ENCODE measurements around the gene RMND1. TPM values are rescaled to one million over a fixed set of nuclear protein-coding genes. Genes with fewer than 3 reads are reported as not detected.
A peak's percentile ranks its signal among the peaks of the same experiment; 100 is the strongest.

Gene RMND1
- polyA plus RNA-seq, 4 donors = 17.5 to 53.6 (median 32.3) TPM

- Histone ChIP-seq H3K27me3 (ENCODE audit: control insufficient read depth in 3 of 3, insufficient read depth in 3 of 3, low read length in 3 of 3) (no peaks in the 10 kb centered on the region), H3K9me3 (ENCODE audit: control insufficient read depth in 2 of 2, insufficient read depth in 1 of 2, low read depth in 1 of 2, low read length in 1 of 2) (no peaks in the 10 kb centered on the region), H3K36me3 (ENCODE audit: control insufficient read depth in 3 of 3, insufficient read depth in 2 of 3, low read depth in 1 of 3, low read length in 3 of 3) (peaks cover 12 to 38% (median 18%) of the 10 kb centered on the region in 3 donors), H3K4me3 (ENCODE audit: low read depth in 1 of 3, low read length in 3 of 3) (no peak overlapping the region), H3K27ac (ENCODE audit: low read depth in 1 of 3, low read length in 2 of 3) (peak overlapping the region in 1 of 3 donors; percentile 6), H3K4me1 (ENCODE audit: control insufficient read depth in 3 of 3, insufficient read depth in 2 of 3, low read depth in 1 of 3, low read length in 2 of 3) (no peaks in the 10 kb centered on the region)
- WGBS, 3 donors = 81 to 93% (median 82%) methylated on average over 4 of the region's 4 CpGs
- FAIRE-seq (no peak), DNase-seq (peak in 1 of 2 donors; percentile 71)
Observed at GRCh38 chr6:151425561-151425960, 26.4 kb downstream of the RMND1 start.

- Histone ChIP-seq H3K9me3 (ENCODE audit: control insufficient read depth in 2 of 2, insufficient read depth in 1 of 2, low read depth in 1 of 2, low read length in 1 of 2) (no peaks in the 10 kb centered on the region), H3K4me1 (ENCODE audit: control insufficient read depth in 3 of 3, insufficient read depth in 2 of 3, low read depth in 1 of 3, low read length in 2 of 3) (no peaks in the 10 kb centered on the region), H3K4me3 (ENCODE audit: low read depth in 1 of 3, low read length in 3 of 3) (no peak overlapping the region), H3K27ac (ENCODE audit: low read depth in 1 of 3, low read length in 2 of 3) (no peak overlapping the region), H3K36me3 (ENCODE audit: control insufficient read depth in 3 of 3, insufficient read depth in 2 of 3, low read depth in 1 of 3, low read length in 3 of 3) (peaks cover 9 to 43% (median 10%) of the 10 kb centered on the region in 3 donors), H3K27me3 (ENCODE audit: control insufficient read depth in 3 of 3, insufficient read depth in 3 of 3, low read length in 3 of 3) (no peaks in the 10 kb centered on the region)
- DNase-seq (no peak), FAIRE-seq (no peak)
- 83 to 95% (median 89%) methylated on average over 4 of the region's 4 CpGs for WGBS, 3 donors
Observed at GRCh38 chr6:151422981-151423380, 28.9 kb downstream of the RMND1 start.

DNA sequence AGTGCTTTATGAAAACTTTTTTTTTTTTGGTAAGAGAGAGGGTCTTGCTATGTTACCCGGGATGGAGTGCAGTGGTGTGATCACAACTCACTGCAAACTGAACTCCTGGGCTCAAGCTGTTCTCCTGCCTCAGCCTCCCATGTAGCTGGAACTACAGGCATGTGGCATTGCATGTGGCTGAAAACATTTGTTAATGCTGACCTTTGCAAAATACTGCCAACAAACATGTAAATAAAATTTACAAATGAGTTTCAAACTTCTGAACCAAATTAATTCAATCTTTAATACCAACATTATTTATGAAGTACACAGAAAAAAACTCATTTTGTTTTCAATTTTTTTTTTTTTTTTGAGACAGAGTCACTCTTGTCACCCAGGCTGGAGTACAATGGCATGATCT lies 34.4 kb downstream of the RMND1 start:
- H3K27me3 ChIP-seq (ENCODE audit: control insufficient read depth in 3 of 3, insufficient read depth in 3 of 3, low read length in 3 of 3) = no peaks in the 10 kb centered on the region
- peaks cover 0 to 1% of the 10 kb centered on the region in 2 donors for H3K9me3 ChIP-seq (ENCODE audit: control insufficient read depth in 2 of 2, insufficient read depth in 1 of 2, low read depth in 1 of 2, low read length in 1 of 2)
- H3K4me3 ChIP-seq (ENCODE audit: low read depth in 1 of 3, low read length in 3 of 3) = no peak overlapping the region
- 89 to 95% (median 93%) methylated on average over 1 of the region's 1 CpG for WGBS, 3 donors
- DNase-seq (no peak), FAIRE-seq (no peak)
- no peak overlapping the region for H3K27ac ChIP-seq (ENCODE audit: low read depth in 1 of 3, low read length in 2 of 3)
- H3K36me3 ChIP-seq (ENCODE audit: control insufficient read depth in 3 of 3, insufficient read depth in 2 of 3, low read depth in 1 of 3, low read length in 3 of 3) = peaks cover 0 to 50% (median 4%) of the 10 kb centered on the region in 3 donors
- no peaks in the 10 kb centered on the region for H3K4me1 ChIP-seq (ENCODE audit: control insufficient read depth in 3 of 3, insufficient read depth in 2 of 3, low read depth in 1 of 3, low read length in 2 of 3)

DNA sequence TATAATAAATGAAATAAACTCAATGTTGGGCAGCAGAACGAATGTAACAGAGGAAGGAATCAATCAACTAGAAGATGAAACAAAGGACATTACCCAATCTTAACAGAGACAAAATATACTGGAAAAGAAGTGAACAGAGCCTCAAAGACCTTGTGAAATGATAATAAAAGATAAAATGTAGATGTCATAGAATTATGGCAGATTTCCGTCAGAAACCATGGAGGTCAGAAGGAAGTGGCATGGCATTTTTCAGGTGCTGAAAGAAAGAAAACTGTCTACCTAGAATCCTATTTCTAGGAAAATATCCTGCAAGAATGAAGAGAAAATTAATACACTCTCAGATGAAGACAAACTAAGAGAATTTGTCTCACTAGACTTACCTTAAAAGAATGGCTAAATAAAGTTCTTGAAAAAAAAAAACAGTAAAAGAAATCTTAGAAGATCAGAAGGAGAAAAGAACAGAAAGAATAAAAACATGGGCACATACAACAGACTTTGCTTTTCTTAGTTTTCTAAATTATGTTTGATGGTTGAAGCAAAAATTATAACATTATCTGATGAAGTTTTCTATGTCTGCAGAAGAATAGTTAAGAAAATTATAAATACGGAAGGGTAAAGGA lies 37.2 kb downstream of the RMND1 start:
- no peak for DNase-seq
- 97 to 99% (median 98%) methylated on average over 3 of the region's 3 CpGs for WGBS, 3 donors
- no peaks in the 10 kb centered on the region for H3K27me3 ChIP-seq (ENCODE audit: control insufficient read depth in 3 of 3, insufficient read depth in 3 of 3, low read length in 3 of 3)
- no peak for FAIRE-seq
- peaks cover 0 to 67% (median 6%) of the 10 kb centered on the region in 3 donors for H3K36me3 ChIP-seq (ENCODE audit: control insufficient read depth in 3 of 3, insufficient read depth in 2 of 3, low read depth in 1 of 3, low read length in 3 of 3)
- H3K9me3 ChIP-seq (ENCODE audit: control insufficient read depth in 2 of 2, insufficient read depth in 1 of 2, low read depth in 1 of 2, low read length in 1 of 2) = peaks cover 0 to 2% of the 10 kb centered on the region in 2 donors
- no peaks in the 10 kb centered on the region for H3K4me1 ChIP-seq (ENCODE audit: control insufficient read depth in 3 of 3, insufficient read depth in 2 of 3, low read depth in 1 of 3, low read length in 2 of 3)
- H3K4me3 ChIP-seq (ENCODE audit: low read depth in 1 of 3, low read length in 3 of 3) = no peak overlapping the region
- H3K27ac ChIP-seq (ENCODE audit: low read depth in 1 of 3, low read length in 2 of 3) = no peak overlapping the region

GRCh38 chr6:151413372-151414145 lies 38.4 kb downstream of the RMND1 start:
- H3K27me3 ChIP-seq (ENCODE audit: control insufficient read depth in 3 of 3, insufficient read depth in 3 of 3, low read length in 3 of 3) = no peaks in the 10 kb centered on the region
- WGBS, 3 donors = 89 to 96% (median 93%) methylated on average over 8 of the region's 8 CpGs
- H3K27ac ChIP-seq (ENCODE audit: low read depth in 1 of 3, low read length in 2 of 3) = no peak overlapping the region
- peaks cover 0 to 63% (median 6%) of the 10 kb centered on the region in 3 donors for H3K36me3 ChIP-seq (ENCODE audit: control insufficient read depth in 3 of 3, insufficient read depth in 2 of 3, low read depth in 1 of 3, low read length in 3 of 3)
- H3K9me3 ChIP-seq (ENCODE audit: control insufficient read depth in 2 of 2, insufficient read depth in 1 of 2, low read depth in 1 of 2, low read length in 1 of 2) = peaks cover 0 to 2% of the 10 kb centered on the region in 2 donors
- no peak overlapping the region for H3K4me3 ChIP-seq (ENCODE audit: low read depth in 1 of 3, low read length in 3 of 3)
- H3K4me1 ChIP-seq (ENCODE audit: control insufficient read depth in 3 of 3, insufficient read depth in 2 of 3, low read depth in 1 of 3, low read length in 2 of 3) = no peaks in the 10 kb centered on the region
- no peak for FAIRE-seq
- DNase-seq = peak in 1 of 2 donors; percentile 17

DNA sequence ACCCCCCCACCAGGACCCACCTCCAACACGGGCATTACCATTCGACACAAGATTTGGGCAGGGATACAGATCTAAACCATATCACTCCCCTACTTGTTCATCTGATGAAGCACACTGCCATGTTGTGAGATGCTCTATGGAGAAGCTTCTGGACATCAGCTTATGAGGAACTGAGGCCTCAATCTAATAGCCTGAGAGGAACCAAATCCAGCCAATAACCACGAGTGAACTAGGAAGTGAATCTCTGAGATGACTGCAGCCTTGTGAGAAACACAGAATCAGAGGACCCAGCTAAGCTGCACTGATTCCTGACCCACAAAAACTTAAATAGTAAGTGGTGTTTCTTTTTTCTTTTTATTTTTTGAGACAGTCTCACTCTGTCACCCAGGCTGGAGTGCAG lies 39.0 kb downstream of the RMND1 start:
- Histone ChIP-seq H3K4me1 (ENCODE audit: control insufficient read depth in 3 of 3, insufficient read depth in 2 of 3, low read depth in 1 of 3, low read length in 2 of 3) (no peaks in the 10 kb centered on the region), H3K4me3 (ENCODE audit: low read depth in 1 of 3, low read length in 3 of 3) (no peak overlapping the region), H3K27ac (ENCODE audit: low read depth in 1 of 3, low read length in 2 of 3) (no peak overlapping the region), H3K36me3 (ENCODE audit: control insufficient read depth in 3 of 3, insufficient read depth in 2 of 3, low read depth in 1 of 3, low read length in 3 of 3) (peaks cover 0 to 61% (median 6%) of the 10 kb centered on the region in 3 donors), H3K27me3 (ENCODE audit: control insufficient read depth in 3 of 3, insufficient read depth in 3 of 3, low read length in 3 of 3) (no peaks in the 10 kb centered on the region), H3K9me3 (ENCODE audit: control insufficient read depth in 2 of 2, insufficient read depth in 1 of 2, low read depth in 1 of 2, low read length in 1 of 2) (peaks cover 0 to 2% of the 10 kb centered on the region in 2 donors)
- DNase-seq (no peak), FAIRE-seq (no peak)
- WGBS, 3 donors = 93 to 96% (median 95%) methylated on average over 3 of the region's 3 CpGs

DNA sequence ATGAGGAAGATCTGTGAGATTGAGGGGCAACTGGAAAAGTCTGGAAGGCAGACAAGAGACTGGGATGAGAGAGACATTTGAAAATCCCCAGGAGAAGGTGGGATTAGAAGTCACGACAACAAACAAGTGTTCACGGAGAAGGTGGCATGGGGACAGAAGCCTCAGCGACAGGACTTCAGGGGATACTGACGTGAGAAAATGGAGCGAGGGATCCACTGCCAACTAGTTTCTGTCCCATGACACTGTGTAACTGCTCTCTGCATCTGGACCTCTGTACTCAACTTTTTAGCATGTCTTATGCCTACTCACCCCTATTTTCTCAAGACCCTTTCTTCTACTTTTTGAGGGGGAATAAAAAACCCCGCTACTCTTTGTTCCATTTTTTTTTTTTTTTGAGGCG lies 42.2 kb downstream of the RMND1 start:
- 95 to 97% (median 95%) methylated on average over 7 of the region's 7 CpGs for WGBS, 3 donors

GRCh38 chr6:151409260-151409659 lies 42.7 kb downstream of the RMND1 start:
- Histone ChIP-seq H3K9me3 (ENCODE audit: control insufficient read depth in 2 of 2, insufficient read depth in 1 of 2, low read depth in 1 of 2, low read length in 1 of 2) (peaks cover 0 to 2% of the 10 kb centered on the region in 2 donors), H3K4me3 (ENCODE audit: low read depth in 1 of 3, low read length in 3 of 3) (no peak overlapping the region), H3K36me3 (ENCODE audit: control insufficient read depth in 3 of 3, insufficient read depth in 2 of 3, low read depth in 1 of 3, low read length in 3 of 3) (peaks cover 2 to 61% (median 4%) of the 10 kb centered on the region in 3 donors), H3K27me3 (ENCODE audit: control insufficient read depth in 3 of 3, insufficient read depth in 3 of 3, low read length in 3 of 3) (no peaks in the 10 kb centered on the region), H3K27ac (ENCODE audit: low read depth in 1 of 3, low read length in 2 of 3) (no peak overlapping the region), H3K4me1 (ENCODE audit: control insufficient read depth in 3 of 3, insufficient read depth in 2 of 3, low read depth in 1 of 3, low read length in 2 of 3) (no peaks in the 10 kb centered on the region)
- DNase-seq (no peak), FAIRE-seq (no peak)
- WGBS, 3 donors = 88 to 94% (median 91%) methylated on average over 2 of the region's 2 CpGs

More for the DNA sequence above, 42.2 kb downstream of the RMND1 start:
- no peak for FAIRE-seq
- Histone ChIP-seq H3K4me3 (ENCODE audit: low read depth in 1 of 3, low read length in 3 of 3) (no peak overlapping the region), H3K4me1 (ENCODE audit: control insufficient read depth in 3 of 3, insufficient read depth in 2 of 3, low read depth in 1 of 3, low read length in 2 of 3) (no peaks in the 10 kb centered on the region), H3K9me3 (ENCODE audit: control insufficient read depth in 2 of 2, insufficient read depth in 1 of 2, low read depth in 1 of 2, low read length in 1 of 2) (peaks cover 0 to 2% of the 10 kb centered on the region in 2 donors), H3K27ac (ENCODE audit: low read depth in 1 of 3, low read length in 2 of 3) (no peak overlapping the region), H3K36me3 (ENCODE audit: control insufficient read depth in 3 of 3, insufficient read depth in 2 of 3, low read depth in 1 of 3, low read length in 3 of 3) (peaks cover 0 to 59% (median 4%) of the 10 kb centered on the region in 3 donors), H3K27me3 (ENCODE audit: control insufficient read depth in 3 of 3, insufficient read depth in 3 of 3, low read length in 3 of 3) (no peaks in the 10 kb centered on the region)
- no peak for DNase-seq

Data from small intestine (tissue), 7 donors.